Amniotic epithelial cell (primary cell): ENCODE measurements around the gene ARGFX.
A peak's percentile ranks its signal among the peaks of the same experiment; 100 is the strongest.
"Not testable (repeated sequence)": the region's sequence is repeated elsewhere in the genome, so short reads cannot be mapped to it uniquely, and the experiment has no call there.

Experiments
- DNase-seq: peaks from one replicate; pipeline ENCODE4 v3.0.0-alpha.2; 2010; ENCODE audit warnings: low read depth

Gene ARGFX

DNA sequence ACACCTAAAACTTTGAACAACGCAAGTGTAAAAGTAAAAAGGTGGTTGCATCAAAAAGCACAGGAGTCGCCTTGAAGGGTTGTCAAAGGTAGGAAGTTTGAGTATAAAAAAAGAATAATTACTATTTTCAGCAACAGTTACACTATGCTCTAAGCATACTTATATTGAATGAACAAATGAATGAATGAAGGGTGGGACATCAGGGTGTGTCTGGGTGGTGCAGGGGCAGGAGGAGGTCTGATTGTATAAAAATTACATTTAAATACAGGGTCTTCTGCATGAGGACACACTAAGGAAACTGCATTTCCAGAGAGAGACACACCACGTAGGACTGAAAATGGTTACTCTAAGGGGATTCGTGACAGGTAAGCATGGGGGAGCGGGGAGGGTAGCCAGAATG lies at the start of gene ARGFX:
TSS of gene ARGFX (plus strand) at position 301 of the 400 bp plus-strand sequence. CDS start 2,765 bp downstream, outside the sequence.
- no peak for DNase-seq

- DNase-seq = no peak
Measured at GRCh38 chr3:121517953-121518655, 49.6 kb upstream of the ARGFX start.

- DNase-seq = no peak
Measured at GRCh38 chr3:121520510-121520909, 47.2 kb upstream of the ARGFX start.

GRCh38 chr3:121529308-121529707 lies 38.4 kb upstream of the ARGFX start:
- peak; percentile 29 for DNase-seq

GRCh38 chr3:121531269-121531668 lies 36.5 kb upstream of the ARGFX start:
- DNase-seq = no peak

GRCh38 chr3:121542924-121543323 lies 24.8 kb upstream of the ARGFX start:
- DNase-seq = peak; percentile 11

- DNase-seq = peak; percentile 19
Measured at GRCh38 chr3:121545049-121545573, 22.6 kb upstream of the ARGFX start.

GRCh38 chr3:121545574-121546455 lies 21.9 kb upstream of the ARGFX start, which contains the start of gene POLQ:
POLQ (minus strand) TSS chr3:121545988; CDS start chr3:121545877, 111 bp downstream.
- peak; percentile 96 for DNase-seq

DNA sequence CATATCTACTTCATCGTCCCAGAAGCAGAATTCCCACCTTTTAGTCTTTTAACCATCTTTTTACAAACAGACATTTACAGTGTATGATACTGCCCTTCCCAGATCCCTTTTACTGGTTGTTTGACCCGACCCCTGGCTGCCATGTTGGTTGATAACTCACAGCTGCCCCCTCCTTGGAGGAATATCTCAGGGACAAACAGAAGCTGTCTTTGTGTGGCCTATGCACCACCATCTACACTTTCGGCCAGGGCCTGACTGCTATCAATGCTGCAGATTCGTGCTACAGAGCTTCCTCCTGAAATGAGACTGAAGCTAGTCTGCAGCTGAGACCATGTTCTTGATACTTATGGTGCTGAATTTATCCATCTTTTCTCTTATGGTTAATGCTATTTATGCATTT lies 15.4 kb upstream of the ARGFX start:
- no peak for DNase-seq

DNA sequence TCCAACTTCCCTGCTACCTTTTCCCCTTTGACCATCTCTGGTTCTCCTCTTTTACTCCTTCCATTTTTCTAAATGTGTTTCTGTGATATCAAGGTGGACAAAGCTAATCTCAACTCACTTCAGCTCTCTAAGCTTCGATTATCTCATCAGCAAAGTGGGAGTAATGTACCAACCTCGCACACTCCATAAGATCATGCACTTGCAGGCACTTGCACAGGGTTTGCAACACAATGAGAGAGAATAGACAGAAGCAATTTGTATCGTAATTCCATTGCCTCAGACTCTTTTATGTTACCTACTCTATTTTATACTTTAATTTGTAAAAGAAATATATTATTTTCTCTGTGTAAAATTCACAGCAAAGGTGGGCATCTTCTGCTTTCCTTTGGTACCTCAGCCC lies 15.0 kb upstream of the ARGFX start:
- DNase-seq = no peak

GRCh38 chr3:121557426-121557934 lies 10.3 kb upstream of the ARGFX start:
- DNase-seq = no peak

GRCh38 chr3:121562148-121562547 lies 5.6 kb upstream of the ARGFX start:
- DNase-seq = no peak

DNA sequence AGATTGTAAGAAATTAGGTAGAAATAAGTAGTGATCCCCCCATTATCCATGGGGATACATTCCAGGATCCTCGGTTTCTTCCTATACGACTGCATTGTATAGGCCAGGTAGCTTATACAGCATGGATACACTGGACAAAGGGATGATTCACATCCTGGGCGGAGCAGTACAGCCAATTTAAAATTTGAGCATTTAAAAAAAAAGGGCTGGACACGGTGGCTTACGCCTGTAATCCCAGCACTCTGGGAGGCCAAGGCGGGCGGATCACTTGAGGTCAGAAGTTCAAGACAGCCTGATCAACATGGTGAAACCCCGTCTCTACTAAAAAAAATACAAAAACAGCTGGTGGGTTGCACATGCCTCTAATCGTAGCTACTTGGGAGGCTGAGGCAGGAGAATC lies 976 bp upstream of the ARGFX start:
- DNase-seq = no peak

GRCh38 chr3:121574449-121574848 lies 6.7 kb downstream of the ARGFX start:
- peak; percentile 66 for DNase-seq

GRCh38 chr3:121581691-121582090 lies 13.9 kb downstream of the ARGFX start:
- no peak for DNase-seq

DNA sequence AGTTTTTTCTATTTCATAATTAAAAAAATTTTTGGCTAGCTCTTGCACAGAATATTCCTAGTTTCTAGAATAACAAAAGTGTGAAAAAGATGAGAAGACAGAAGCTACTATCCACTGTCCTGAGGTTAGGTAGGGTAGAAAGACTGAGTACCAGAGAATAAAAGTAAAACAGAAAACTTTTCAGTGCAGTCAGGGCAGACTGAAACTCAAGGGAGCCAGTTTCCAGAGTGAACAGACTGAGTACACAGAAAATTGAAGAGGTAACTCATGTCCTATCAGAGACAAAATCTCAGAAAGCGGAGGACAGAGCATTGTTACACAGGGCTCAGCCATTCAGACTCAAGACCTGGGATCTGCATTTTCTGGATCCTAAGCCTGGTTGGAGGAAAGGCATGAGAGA lies 16.7 kb downstream of the ARGFX start:
- no peak for DNase-seq

DNA sequence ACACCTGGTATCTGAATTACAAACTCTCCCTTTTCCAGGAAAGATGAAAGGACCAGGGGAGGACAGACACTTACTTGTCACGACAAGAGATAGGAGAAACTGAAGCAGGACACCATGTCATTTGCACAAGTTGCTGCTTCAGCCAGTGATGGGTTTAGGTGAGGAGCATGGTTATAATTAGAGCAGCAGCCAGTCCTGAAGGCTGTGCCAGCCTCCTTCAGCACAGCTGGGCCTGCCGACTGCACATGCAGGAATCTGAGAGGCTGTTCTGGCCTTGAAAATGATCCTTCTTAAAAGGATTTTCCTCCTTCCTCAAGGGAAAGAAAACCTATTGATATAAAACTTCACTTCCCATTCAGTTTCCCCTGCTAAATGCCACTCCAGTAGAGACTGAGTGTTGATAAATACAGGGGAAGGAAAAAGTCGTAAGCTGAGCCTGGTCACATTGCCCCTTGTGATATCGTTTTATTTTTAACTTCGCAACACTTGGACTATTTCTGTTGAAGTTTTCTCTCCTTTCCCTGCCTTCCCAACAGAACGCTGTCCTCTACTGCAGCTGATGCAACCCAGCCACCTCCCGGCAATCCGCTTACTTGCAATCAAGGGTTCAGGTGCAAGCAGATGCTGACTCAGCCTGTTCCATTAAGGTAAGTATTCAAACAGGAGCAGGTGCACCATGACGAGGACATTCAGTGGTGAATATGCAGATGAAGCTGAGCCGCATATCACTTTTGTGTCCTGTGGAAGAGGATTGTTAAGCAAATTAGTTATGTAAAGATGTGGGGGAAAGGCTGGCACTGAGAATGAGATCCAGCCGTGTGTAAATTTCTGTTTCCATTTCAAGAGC lies 25.3 kb downstream of the ARGFX start, which contains the start of gene FBXO40:
TSS of gene FBXO40 (plus strand) at position 524 of the 847 bp plus-strand sequence. CDS start 27,197 bp downstream, outside the sequence.
- no peak for DNase-seq

DNA sequence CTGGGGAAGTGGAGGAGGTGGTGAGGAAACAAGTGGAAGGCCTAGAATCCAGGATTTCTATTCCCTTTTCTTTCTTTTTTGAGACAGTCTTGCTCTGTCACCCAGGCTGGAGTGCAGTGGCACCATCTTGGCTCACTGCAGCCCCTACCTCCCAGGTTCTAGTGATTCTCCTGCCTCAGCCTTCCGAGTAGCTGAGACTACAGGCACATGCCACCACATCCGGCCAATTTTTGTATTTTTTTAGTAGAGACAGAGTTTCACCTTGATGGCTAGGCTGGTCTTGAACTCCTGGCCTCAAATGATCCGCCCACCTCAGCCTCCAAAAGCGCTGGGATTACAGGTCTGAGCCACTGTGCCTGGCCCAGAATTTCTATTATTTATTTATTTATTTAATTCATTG lies 26.1 kb downstream of the ARGFX start:
- not testable (repeated sequence) for DNase-seq

GRCh38 chr3:121594850-121595249 lies 27.1 kb downstream of the ARGFX start:
- no peak for DNase-seq

DNA sequence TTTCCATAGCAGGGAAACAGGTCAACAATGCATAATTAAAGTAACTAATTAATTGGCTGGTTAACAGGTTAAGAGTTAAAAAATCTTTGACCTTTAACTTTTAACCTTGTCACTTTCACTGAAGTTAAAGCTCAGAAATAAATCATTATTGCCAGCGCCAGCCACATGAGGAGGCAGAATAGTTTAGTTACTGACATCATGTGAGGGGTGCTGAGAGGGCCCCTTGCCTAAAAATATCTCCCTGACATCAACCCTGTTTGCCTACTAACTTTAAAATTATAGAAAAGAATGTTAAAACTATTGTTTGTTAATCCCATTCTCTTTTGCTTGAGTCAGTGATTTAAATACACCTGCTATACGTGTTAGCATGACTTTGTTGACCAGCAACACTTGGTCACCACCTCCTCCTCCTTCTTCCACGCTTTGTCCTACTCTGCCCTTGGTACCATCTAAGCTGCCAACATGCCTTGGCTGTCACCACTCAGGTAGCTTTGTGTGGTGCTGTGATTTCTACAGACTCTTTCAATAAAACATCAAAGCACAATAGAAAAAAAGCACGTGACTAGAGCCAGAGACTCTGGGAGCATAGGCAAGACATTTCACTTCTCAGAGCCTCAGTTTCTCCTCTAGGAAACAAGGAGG lies 28.1 kb downstream of the ARGFX start:
- DNase-seq = no peak

- DNase-seq = no peak
Measured at GRCh38 chr3:121598564-121598963, 30.8 kb downstream of the ARGFX start.
